GM23338 (cell line): Measurements from ENCODE around the gene ACOXL. TPM values are rescaled to one million over a fixed set of nuclear protein-coding genes. Genes with fewer than 3 reads are reported as not detected.

Experiments
- ATAC-seq: fragments of 200-7000 bp; cut with Tn5 transposase; 3 replicates; pipeline ENCODE4 v1.9.1; 2020
- DNase-seq: peaks from one replicate; pipeline ENCODE4 v3.0.0-alpha.2; 2015; ENCODE audit warnings: low spot score
- H2AFZ ChIP-seq: fragments of 200-600 bp; sonication (generic); 2 replicates; pipeline ENCODE4 v1.8.0; 2016; ENCODE audit warnings: antibody characterized with exemption, mild to moderate bottlenecking, moderate library complexity
- H3F3A ChIP-seq: fragments of 200-600 bp; sonication (generic); replicated peaks from 2 replicates; pipeline ENCODE4 v1.8.0; 2017; ENCODE audit warnings: antibody characterized with exemption, mixed run types, low read depth
- H3K27ac ChIP-seq: fragments of 200-600 bp; sonication (generic); 2 replicates; pipeline ENCODE4 v1.6.1; 2016; ENCODE audit warnings: low read depth
- H3K27me3 ChIP-seq: fragments of 200-600 bp; sonication (generic); 2 replicates; pipeline ENCODE4 v1.8.0; 2016; ENCODE audit warnings: mild to moderate bottlenecking, mixed run types, moderate library complexity; ENCODE audit not compliant: insufficient read depth
- H3K36me3 ChIP-seq: fragments of 200-600 bp; sonication (generic); 2 replicates; pipeline ENCODE4 v1.8.0; 2016; ENCODE audit warnings: mild to moderate bottlenecking; ENCODE audit not compliant: insufficient read depth
- H3K4me1 ChIP-seq: fragments of 200-600 bp; sonication (generic); 2 replicates; pipeline ENCODE4 v1.8.0; 2016; ENCODE audit warnings: mild to moderate bottlenecking, moderate library complexity; ENCODE audit not compliant: insufficient read depth
- H3K4me2 ChIP-seq: fragments of 200-600 bp; sonication (generic); 2 replicates; pipeline ENCODE4 v1.7.1; 2017; ENCODE audit warnings: mixed run types
- H3K4me3 ChIP-seq: fragments of 200-600 bp; sonication (generic); 2 replicates; pipeline ENCODE4 v1.6.1; 2016; ENCODE audit warnings: mixed run types
- H3K79me2 ChIP-seq: fragments of 200-600 bp; sonication (generic); replicated peaks from 2 replicates; pipeline ENCODE4 v1.8.0; 2017; ENCODE audit warnings: mild to moderate bottlenecking; ENCODE audit not compliant: insufficient read depth
- H3K9me2 ChIP-seq: fragments of 200-600 bp; sonication (generic); 2 replicates; pipeline ENCODE4 v1.8.0; 2017; ENCODE audit not compliant: insufficient read depth
- H4K20me1 ChIP-seq: fragments of 200-600 bp; sonication (generic); replicated peaks from 2 replicates; pipeline ENCODE4 v1.8.0; 2017; ENCODE audit warnings: mild to moderate bottlenecking; ENCODE audit not compliant: insufficient read depth
- H3K27ac Mint-ChIP-seq: 2 replicates; pipeline ENCODE4 v1.8.0; 2020; ENCODE audit warnings: inconsistent platforms, mild to moderate bottlenecking, moderate library complexity, mixed read lengths
- H3K27me3 Mint-ChIP-seq: 3 replicates; pipeline ENCODE4 v1.8.0; 2022; ENCODE audit warnings: low read depth, mild to moderate bottlenecking, moderate library complexity, mixed read lengths, inconsistent platforms; ENCODE audit not compliant: insufficient read depth, poor library complexity
- H3K36me3 Mint-ChIP-seq: 3 replicates; pipeline ENCODE4 v1.8.0; 2021; ENCODE audit warnings: low read depth, mild to moderate bottlenecking, inconsistent platforms, moderate library complexity, mixed read lengths
- H3K4me1 Mint-ChIP-seq: 3 replicates; pipeline ENCODE4 v1.8.0; 2020; ENCODE audit warnings: mild to moderate bottlenecking, inconsistent platforms, mixed read lengths
- H3K4me3 Mint-ChIP-seq: 3 replicates; pipeline ENCODE4 v1.8.0; 2021; ENCODE audit warnings: moderate library complexity, mild to moderate bottlenecking, inconsistent platforms, mixed read lengths
- H3K9me3 Mint-ChIP-seq: 3 replicates; pipeline ENCODE4 v1.8.0; 2020; ENCODE audit warnings: moderate library complexity, mild to moderate bottlenecking, inconsistent platforms, mixed read lengths
- EZH2 ChIP-seq: fragments of 200-600 bp; sonication (generic); IDR thresholded peaks from one replicate; pipeline ENCODE4 v1.8.0; 2017; ENCODE audit warnings: antibody characterized with exemption, mild to moderate bottlenecking, low read depth; ENCODE audit not compliant: unreplicated experiment
- EZH2phosphoT487 ChIP-seq: fragments of 200-600 bp; sonication (generic); IDR thresholded peaks from one replicate; pipeline ENCODE4 v1.8.1; 2018; ENCODE audit warnings: antibody characterized with exemption; ENCODE audit not compliant: unreplicated experiment
- JUNB ChIP-seq: IDR thresholded peaks from one replicate; pipeline ENCODE4 v1.6.1; 2016; ENCODE audit warnings: antibody characterized with exemption; ENCODE audit not compliant: unreplicated experiment
- NANOG ChIP-seq: IDR thresholded peaks from 2 replicates; pipeline ENCODE4 v1.6.1; 2016; ENCODE audit warnings: antibody characterized with exemption, borderline replicate concordance
- POLR2AphosphoS5 ChIP-seq: IDR thresholded peaks from 2 replicates; pipeline ENCODE4 v1.6.1; 2016; ENCODE audit warnings: antibody characterized with exemption, low read depth
- ZNF331 ChIP-seq: fragments of 250-450 bp; sonication (Bioruptor Pico); IDR thresholded peaks from 2 replicates; pipeline ENCODE4 v1.5.0; 2020; ENCODE audit warnings: low read depth, mild to moderate bottlenecking, moderate library complexity
- polyA plus RNA-seq: library from polyadenylated mRNA; unstranded; fragments of >200 nt; fragmentation: Nextera tagmentation; extraction: Ambion mirVana; gene quantifications from 2 replicates; pipeline ENCODE4 v1.2.1, GENCODE V29; 2016
- total RNA-seq: library from RNA; depleted of rRNA; stranded (reverse); fragments of >200 nt; shearing (Covaris generic); gene quantifications from 2 replicates; pipeline ENCODE4 v1.2.3, GENCODE V29; 2014
- TF ChIP-seq, protein P1 (sequence below), 2 experiments: fragments of 200-600 bp in 1 of 2; sonication (generic) in 1 of 2; conservative IDR thresholded peaks; 2 replicates each; pipeline versions ENCODE4 v1.5.1 to v1.6.1; 2016 to 2017; ENCODE audit warnings: antibody characterized with exemption in 2 of 2, low read depth in 2 of 2, mild to moderate bottlenecking in 2 of 2, moderate library complexity in 1 of 2
- TF ChIP-seq, protein P2 (sequence below): fragments of 250-450 bp; sonication (Bioruptor Pico); IDR thresholded peaks from 2 replicates; pipeline ENCODE4 v1.5.0; 2020; ENCODE audit warnings: mild to moderate bottlenecking, moderate library complexity

The ACOXL gene
- total and polyA plus RNA-seq, 2 experiments from 2014 or later = 9.0 to 14.7 TPM

DNA sequence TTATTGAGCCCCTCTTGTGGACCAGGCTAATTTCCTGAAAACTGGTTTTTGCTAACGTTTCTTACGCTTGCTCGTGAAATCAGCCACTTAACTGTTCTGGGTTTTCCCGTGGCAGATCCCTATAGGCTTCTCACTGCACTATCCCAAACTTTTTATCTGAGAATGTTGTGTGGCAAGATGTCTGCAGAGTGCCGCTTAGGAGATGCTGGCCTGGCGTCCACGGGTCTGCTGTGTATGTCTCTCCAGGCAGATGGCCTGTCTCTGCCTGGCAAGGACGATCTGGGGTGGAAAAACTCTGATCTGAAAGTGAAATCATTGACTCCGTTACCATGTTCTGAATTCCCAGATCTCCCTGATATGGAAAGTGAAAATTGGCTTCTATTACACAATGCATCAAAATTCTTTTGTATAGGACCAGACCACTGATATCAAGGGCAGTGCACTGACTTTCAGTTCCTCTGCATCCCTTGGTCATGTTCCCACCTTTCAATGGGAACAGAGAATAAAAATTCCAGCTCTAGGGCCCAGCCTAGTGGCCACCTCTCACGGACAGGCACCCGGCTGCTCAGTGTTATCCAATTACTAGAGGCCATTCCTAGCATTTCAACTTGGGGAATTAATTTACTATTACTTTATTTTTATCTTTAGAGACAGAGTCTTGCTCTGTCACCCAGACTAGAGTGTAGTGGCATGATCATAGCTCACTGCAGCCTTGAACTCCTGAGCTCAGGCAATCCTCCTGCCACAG, 154.6 kb downstream of the ACOXL start:
- H3K9me3 Mint-ChIP-seq = peaks cover 3% of the 10 kb centered on the region; the same call in 1 of the 3 replicates
- DNase-seq = peak; percentile 49
- no peak overlapping the region for H3K4me2 ChIP-seq
- peak; percentile 83 for ATAC-seq
- no peaks in the 10 kb centered on the region for H3K79me2 ChIP-seq
- no peak overlapping the region for H3K27ac ChIP-seq
- no peak overlapping the region for H2AFZ ChIP-seq
- 0 out of 2 replicates have a peak, but pooled peaks cover 3% of the 10 kb centered on the region for H3K36me3 ChIP-seq
- no peaks in the 10 kb centered on the region for H3F3A ChIP-seq
- 0 out of 3 replicates have a peak, but pooled peaks cover 2% of the 10 kb centered on the region for H3K4me1 Mint-ChIP-seq
- TF ChIP-seq, protein P1, sequence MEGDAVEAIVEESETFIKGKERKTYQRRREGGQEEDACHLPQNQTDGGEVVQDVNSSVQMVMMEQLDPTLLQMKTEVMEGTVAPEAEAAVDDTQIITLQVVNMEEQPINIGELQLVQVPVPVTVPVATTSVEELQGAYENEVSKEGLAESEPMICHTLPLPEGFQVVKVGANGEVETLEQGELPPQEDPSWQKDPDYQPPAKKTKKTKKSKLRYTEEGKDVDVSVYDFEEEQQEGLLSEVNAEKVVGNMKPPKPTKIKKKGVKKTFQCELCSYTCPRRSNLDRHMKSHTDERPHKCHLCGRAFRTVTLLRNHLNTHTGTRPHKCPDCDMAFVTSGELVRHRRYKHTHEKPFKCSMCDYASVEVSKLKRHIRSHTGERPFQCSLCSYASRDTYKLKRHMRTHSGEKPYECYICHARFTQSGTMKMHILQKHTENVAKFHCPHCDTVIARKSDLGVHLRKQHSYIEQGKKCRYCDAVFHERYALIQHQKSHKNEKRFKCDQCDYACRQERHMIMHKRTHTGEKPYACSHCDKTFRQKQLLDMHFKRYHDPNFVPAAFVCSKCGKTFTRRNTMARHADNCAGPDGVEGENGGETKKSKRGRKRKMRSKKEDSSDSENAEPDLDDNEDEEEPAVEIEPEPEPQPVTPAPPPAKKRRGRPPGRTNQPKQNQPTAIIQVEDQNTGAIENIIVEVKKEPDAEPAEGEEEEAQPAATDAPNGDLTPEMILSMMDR (conservative IDR thresholded peaks at IDR 0.05; ENCODE audit: low read depth in 2 of 2) = peak; percentile 40 to 51
- no peak for TF ChIP-seq JUNB
- no peak overlapping the region for H3K4me3 ChIP-seq
- peaks cover 4% of the 10 kb centered on the region; the same call in 2 of the 3 replicates for H3K36me3 Mint-ChIP-seq
- peaks cover 4% of the 10 kb centered on the region for H3K27me3 Mint-ChIP-seq
- no peaks in the 10 kb centered on the region for H3K27me3 ChIP-seq
- no peaks in the 10 kb centered on the region for H4K20me1 ChIP-seq
- peaks cover 5% of the 10 kb centered on the region; the same call in 1 of the 2 replicates for H3K4me1 ChIP-seq
- no peak overlapping the region for H3K27ac Mint-ChIP-seq
- H3K9me2 ChIP-seq = no peaks in the 10 kb centered on the region
- H3K4me3 Mint-ChIP-seq = no peak overlapping the region

DNA sequence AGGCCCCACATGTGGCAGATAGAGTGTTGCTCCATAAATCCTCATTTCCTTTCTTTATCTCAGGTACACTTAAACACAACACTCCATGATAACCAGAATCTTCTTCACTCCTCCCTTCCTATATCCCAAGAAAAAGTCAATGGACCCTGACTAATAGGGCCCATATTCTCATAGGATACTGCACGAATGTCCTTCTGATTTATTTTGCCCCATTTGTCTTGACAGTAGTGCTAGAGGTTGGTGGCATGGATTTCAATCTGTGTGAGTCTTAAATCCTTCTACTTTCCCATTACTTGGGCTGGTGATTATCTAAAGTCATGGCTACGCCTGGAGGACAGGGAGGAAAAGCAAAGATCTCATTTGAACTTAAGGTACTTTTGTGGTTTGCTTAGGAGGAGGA, 156.0 kb downstream of the ACOXL start:
- H3K9me2 ChIP-seq = no peaks in the 10 kb centered on the region
- H2AFZ ChIP-seq = no peak overlapping the region
- H3K27me3 Mint-ChIP-seq = peaks cover 4% of the 10 kb centered on the region
- no peaks in the 10 kb centered on the region for H3F3A ChIP-seq
- ATAC-seq (no peak), DNase-seq (no peak)
- H3K4me3 ChIP-seq = no peak overlapping the region
- peaks cover 4% of the 10 kb centered on the region; the same call in 2 of the 3 replicates for H3K36me3 Mint-ChIP-seq
- peaks cover 5% of the 10 kb centered on the region; the same call in 1 of the 2 replicates for H3K4me1 ChIP-seq
- H3K79me2 ChIP-seq = no peaks in the 10 kb centered on the region
- no peak overlapping the region for H3K4me2 ChIP-seq
- no peaks in the 10 kb centered on the region for H4K20me1 ChIP-seq
- no peaks in the 10 kb centered on the region for H3K27me3 ChIP-seq
- H3K4me1 Mint-ChIP-seq = 0 out of 3 replicates have a peak, but pooled peaks cover 2% of the 10 kb centered on the region
- H3K36me3 ChIP-seq = 0 out of 2 replicates have a peak, but pooled peaks cover 3% of the 10 kb centered on the region
- H3K9me3 Mint-ChIP-seq = peaks cover 3% of the 10 kb centered on the region; the same call in 1 of the 3 replicates
- H3K27ac Mint-ChIP-seq = no peak overlapping the region
- H3K27ac ChIP-seq = no peak overlapping the region
- no peak overlapping the region for H3K4me3 Mint-ChIP-seq
- TF ChIP-seq, protein P1 (conservative IDR thresholded peaks at IDR 0.05; ENCODE audit: low read depth in 2 of 2) = no peak
- TF ChIP-seq EZH2phosphoT487 = no peak
- no peak for TF ChIP-seq ZNF331
- no peak for TF ChIP-seq JUNB
- TF ChIP-seq EZH2 = no peak
- TF ChIP-seq, protein P2, sequence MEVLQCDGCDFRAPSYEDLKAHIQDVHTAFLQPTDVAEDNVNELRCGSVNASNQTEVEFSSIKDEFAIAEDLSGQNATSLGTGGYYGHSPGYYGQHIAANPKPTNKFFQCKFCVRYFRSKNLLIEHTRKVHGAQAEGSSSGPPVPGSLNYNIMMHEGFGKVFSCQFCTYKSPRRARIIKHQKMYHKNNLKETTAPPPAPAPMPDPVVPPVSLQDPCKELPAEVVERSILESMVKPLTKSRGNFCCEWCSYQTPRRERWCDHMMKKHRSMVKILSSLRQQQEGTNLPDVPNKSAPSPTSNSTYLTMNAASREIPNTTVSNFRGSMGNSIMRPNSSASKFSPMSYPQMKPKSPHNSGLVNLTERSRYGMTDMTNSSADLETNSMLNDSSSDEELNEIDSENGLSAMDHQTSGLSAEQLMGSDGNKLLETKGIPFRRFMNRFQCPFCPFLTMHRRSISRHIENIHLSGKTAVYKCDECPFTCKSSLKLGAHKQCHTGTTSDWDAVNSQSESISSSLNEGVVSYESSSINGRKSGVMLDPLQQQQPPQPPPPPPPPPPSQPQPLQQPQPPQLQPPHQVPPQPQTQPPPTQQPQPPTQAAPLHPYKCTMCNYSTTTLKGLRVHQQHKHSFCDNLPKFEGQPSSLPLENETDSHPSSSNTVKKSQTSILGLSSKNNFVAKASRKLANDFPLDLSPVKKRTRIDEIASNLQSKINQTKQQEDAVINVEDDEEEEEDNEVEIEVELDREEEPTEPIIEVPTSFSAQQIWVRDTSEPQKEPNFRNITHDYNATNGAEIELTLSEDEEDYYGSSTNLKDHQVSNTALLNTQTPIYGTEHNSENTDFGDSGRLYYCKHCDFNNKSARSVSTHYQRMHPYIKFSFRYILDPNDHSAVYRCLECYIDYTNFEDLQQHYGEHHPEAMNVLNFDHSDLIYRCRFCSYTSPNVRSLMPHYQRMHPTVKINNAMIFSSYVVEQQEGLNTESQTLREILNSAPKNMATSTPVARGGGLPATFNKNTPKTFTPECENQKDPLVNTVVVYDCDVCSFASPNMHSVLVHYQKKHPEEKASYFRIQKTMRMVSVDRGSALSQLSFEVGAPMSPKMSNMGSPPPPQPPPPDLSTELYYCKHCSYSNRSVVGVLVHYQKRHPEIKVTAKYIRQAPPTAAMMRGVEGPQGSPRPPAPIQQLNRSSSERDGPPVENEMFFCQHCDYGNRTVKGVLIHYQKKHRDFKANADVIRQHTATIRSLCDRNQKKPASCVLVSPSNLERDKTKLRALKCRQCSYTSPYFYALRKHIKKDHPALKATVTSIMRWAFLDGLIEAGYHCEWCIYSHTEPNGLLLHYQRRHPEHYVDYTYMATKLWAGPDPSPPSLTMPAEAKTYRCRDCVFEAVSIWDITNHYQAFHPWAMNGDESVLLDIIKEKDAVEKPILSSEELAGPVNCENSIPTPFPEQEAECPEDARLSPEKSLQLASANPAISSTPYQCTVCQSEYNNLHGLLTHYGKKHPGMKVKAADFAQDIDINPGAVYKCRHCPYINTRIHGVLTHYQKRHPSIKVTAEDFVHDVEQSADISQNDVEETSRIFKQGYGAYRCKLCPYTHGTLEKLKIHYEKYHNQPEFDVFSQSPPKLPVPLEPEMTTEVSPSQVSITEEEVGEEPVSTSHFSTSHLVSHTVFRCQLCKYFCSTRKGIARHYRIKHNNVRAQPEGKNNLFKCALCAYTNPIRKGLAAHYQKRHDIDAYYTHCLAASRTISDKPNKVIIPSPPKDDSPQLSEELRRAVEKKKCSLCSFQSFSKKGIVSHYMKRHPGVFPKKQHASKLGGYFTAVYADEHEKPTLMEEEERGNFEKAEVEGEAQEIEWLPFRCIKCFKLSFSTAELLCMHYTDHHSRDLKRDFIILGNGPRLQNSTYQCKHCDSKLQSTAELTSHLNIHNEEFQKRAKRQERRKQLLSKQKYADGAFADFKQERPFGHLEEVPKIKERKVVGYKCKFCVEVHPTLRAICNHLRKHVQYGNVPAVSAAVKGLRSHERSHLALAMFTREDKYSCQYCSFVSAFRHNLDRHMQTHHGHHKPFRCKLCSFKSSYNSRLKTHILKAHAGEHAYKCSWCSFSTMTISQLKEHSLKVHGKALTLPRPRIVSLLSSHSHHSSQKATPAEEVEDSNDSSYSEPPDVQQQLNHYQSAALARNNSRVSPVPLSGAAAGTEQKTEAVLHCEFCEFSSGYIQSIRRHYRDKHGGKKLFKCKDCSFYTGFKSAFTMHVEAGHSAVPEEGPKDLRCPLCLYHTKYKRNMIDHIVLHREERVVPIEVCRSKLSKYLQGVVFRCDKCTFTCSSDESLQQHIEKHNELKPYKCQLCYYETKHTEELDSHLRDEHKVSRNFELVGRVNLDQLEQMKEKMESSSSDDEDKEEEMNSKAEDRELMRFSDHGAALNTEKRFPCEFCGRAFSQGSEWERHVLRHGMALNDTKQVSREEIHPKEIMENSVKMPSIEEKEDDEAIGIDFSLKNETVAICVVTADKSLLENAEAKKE (CRISPR knock-in tag) = no peak
- no peak for TF ChIP-seq POLR2AphosphoS5
- no peak for TF ChIP-seq NANOG
